GM04504 (cell line): Measurements from ENCODE around the gene TMC3.

Source experiments
- DNase-seq: peaks from one replicate; pipeline ENCODE4 v3.0.0-alpha.2; 2012; ENCODE audit warnings: low read depth

The TMC3 gene

DNA sequence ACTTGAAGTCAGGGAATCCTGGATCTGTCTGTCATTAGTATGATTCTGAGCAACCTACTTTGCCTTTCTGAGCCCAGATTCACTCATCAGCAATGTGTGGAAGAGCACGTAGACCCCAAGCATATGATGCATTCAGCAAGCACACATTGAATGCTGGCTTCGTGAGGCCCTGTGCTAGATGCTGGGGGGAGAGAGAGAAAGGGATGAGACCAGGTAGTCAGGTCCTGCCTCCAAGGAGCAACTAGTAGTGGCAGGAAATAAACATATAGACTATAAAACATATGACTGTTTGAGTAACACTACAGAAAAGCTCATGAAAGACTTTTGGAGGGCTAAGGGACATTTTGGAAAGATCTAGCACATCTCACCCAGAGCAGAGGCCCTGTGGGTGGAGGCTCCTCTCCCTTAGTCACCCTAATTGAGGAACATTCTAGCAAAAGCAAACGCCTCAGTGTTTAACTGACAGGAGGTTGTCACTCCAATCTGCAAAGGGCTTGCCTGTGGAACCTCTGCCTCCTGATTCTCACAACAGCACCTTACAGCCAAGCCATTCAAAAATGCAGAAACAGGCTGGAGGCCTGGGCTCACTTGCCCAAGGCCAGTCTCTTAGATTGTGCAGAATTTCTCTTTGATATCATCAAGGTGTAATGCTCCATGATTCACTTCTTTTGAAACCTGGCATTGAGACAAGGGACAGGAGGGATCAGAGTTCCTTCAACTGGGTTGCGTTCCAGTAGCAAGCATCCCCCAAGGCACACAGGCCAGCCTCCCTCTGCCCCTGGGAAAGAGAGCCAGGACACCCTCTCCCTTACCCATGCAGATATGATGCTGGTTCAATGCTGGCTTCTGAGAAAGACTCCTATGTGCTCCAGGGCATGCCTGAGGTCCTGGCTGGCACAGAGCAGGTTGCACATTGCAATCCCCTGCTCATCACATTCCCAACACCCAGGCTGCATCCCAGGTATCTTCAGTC, 76.1 kb downstream of the TMC3 start:
- DNase-seq = no peak

DNA sequence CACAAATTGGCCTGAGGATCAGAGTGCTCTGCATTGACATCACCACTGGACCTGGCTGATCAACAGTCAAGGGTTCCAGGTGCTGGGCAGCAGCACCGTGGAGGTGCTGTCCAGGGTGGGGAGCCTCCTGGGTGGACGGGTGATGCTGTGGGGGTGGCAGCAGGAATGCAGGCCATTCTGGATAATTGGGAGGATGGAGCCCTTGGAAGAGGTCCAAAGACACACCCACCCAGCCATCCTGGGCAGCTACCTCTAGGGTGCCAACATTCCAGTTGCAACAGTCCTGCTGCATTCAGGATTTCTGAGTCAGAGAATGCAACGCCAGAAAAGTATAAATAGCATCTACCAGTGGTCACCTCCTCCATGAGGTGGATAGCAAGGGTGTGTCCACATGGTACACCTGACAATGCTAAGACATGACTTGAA, 76.9 kb downstream of the TMC3 start:
- DNase-seq = no peak

DNA sequence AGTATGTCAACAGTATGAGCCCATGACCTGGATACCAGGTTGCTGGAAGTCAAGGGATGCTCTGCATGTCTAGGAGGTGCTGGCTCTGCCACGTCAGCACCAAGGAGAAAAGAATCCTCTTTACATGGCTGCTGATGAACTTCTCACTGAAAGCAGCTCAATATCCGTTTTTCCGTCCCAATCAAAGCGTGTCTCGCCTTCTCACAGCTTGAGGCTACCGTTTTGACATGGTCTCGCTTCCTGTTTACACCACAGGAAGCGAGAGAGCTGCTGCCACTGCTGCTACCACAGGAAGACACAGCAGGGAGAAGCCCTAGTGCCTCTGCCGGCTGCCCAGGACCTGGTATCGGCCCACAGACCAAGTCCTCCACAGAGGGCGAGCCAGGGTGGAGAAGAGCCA, 77.3 kb downstream of the TMC3 start:
- no peak for DNase-seq

DNA sequence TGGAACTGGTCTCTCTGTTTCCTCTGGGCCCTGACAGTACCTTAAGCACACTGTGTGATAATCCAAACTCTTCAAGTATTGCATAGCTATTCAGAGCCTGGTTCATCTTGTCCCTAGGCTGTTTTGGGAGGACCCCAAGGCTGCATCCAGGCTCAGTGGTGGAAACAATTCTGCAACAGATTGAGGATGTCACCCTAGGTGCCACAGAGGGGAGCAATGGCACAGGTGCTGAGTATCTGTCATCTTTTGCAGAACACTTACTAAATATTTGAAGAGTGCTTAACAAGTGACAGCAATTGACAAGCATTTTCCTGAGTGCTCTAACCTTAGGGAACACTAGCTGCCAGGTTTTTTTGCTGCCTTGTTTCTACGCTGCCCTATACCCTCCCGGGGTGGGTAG, 77.8 kb downstream of the TMC3 start:
- DNase-seq = no peak

DNA sequence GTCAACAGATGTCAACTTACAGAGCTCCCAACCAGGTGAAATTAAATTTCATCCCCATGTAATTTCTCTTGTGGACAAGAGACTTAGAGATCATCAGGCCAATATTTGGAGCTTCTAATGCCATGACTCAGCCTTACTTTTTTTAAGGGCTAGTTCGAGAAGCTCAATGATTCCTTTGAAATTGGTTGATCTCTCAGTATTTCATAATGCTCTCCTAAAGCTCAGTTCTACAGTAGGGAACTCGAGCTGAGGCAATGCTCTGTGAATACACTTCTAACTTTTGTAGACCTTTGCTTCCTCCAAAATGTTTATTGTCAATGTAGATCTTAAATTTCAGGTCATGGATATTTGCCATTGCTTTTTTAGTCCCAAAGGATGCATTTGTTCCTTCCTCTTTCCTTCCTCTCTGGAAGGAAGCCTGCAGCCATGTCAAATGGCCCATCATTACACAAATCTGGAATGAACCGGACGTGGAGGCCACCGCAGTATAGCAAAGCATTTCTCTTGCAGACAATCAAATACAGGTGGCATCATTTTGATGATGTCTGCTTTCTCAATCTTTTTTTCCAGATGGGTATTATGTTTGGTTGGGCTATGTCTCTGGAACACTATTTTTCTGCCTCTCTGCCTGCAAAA, 78.4 kb downstream of the TMC3 start:
- DNase-seq = no peak

DNA sequence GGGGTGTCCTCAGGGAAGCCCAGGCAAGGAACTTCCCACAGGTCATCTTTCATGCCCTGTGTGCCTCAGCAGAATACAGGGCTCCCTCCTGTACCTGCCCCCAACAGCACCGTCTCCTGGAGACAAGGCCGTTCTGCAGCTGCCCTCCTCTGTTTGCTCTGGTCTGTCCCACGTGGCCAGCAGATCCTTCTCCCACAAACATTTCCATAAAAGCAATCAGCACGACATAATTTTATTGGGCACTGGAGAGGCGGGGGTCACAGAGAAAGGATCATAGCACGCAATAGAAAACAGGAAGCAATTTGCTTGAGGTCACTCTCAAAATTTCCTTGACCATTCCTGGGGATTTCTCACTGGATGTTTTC, 79.5 kb downstream of the TMC3 start:
- no peak for DNase-seq

DNA sequence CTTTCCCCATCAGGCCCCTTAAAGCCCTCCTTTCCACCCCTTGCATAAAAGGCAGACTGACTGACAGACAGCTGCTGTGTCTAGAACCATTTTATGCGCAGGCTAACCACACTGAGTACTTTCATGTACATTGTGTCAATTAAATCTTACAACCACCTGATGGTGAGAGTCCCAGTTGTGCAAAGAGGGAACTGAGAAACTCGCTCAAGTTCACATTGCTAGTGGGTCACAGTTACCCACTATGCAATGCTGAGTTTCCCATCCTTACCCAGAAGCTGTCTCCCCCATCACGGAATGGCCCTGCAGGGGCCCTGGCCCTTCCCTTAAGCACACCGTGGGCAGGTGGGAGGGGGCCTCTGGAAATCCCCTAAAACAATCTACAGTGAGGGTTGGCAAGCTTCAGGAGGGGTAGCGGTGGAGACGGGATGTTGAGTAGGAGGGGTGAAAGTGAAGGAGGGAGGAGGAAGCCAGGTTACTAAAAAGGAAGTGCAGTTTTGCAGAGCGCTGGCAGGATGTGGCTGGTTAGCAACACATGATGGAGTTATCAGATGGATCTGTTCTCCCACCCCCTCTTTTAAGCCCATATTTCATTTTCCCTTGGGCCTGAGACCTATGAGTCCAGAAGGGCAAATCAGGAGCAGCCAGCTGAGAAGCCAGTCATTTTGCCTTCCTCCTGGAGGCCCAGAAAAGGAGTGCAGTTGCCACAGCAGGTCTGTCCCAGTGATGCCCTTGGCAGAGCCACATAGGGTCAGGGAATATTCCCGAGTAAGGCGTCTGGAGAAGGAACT, 80.1 kb downstream of the TMC3 start:
- no peak for DNase-seq

DNA sequence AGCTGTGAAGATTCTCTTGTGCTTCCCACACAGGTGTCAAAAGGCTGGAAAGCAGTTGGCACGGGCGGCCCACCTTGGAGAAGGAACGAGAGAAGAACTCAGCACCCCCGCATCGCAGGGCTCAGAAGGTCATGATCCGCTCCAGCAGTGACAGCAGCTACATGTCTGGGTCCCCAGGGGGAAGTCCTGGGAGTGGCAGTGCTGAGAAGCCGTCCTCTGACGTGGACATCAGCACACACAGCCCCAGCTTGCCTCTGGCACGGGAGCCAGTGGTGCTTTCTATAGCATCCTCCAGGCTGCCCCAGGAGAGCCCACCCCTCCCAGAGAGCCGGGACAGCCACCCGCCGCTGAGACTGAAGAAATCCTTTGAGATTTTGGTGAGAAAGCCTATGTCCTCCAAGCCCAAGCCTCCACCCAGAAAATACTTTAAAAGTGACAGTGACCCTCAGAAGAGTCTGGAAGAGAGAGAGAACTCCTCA, 81.5 kb downstream of the TMC3 start:
- no peak for DNase-seq

DNA sequence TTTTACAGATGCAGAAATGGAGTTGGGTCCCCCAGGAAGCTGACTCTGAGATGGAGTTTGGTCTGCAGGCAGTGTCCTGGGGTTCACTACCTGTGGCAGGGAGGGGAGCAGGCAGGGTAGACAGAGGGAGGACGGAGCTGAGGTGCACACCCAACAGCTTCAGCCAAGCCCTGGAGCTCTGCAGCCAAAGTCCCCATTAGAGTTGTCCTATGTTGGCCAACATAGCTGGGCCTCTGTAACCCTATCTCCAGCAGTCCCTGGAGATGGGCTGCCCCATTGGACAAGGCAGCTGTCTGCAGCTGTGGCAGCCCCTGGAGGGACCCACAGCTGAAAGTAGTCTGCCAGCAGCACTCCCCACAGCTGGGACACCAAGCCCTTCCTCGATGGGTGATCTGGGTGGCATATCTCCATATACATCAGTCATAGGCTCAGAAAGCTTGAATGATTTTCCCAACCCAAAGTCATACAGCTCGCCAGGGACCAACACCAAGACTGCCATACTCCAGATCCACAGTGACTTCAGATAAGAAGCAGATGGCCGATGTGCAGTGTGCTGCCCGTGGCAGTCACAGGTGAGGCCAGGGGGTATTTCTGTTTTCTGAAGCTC, 82.0 kb downstream of the TMC3 start:
- DNase-seq = no peak

DNA sequence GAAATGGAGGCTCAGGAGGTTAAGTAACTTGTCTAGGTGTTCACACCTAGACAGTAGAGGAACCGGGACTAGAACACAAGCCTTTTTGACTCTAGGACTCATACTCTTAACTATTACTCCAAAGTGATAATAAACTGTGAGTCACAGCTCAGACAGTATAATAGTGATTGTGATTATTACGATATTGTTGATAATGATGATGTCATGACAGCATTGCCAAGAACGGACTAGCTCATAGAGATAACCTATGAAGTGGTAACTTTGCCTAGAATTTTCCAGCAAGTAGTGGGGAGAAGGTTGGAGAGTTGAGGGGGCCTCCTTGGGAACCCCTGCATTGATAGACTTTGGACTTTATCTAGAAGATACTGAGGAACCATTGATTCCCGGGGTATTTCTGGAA, 84.1 kb downstream of the TMC3 start:
- no peak for DNase-seq

DNA sequence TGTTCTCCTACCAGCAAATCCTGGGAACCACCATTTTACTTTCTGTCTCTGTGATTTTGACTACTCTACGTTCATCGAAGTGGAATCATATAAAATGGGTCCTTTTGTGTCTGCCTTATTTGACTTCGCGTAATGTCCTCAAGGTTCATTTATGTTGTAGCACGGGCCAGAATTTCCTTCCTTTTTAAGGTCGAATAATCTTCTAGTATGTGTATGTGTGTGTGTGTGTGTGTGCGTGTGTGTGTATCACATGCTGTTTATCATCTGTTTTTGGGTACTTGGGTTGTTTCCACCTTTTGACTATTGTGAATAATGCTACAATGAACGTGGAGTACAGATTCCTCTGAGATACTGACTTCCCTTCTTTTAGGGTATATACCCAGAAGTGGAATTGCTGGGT, 85.4 kb downstream of the TMC3 start:
- no peak for DNase-seq

DNA sequence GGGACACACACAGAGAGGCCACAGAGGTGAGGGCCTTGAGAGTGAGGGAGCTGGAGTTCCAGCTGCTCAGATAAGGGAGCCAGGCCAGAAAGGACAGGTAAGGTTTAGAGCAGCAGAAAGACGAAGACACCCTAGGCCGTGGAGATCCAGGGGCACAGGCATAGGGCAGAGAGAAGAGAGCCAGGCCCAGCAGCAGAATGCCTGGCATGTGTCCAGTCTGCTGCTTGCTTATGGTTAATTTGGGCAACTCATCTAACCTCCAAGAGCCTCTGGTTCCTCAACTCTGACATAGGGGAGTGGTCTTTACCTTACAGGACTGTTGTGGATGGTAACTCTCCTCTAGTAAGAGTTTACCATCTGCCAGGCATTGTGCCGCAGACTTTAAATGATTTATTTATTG, 86.0 kb downstream of the TMC3 start:
- DNase-seq = no peak

DNA sequence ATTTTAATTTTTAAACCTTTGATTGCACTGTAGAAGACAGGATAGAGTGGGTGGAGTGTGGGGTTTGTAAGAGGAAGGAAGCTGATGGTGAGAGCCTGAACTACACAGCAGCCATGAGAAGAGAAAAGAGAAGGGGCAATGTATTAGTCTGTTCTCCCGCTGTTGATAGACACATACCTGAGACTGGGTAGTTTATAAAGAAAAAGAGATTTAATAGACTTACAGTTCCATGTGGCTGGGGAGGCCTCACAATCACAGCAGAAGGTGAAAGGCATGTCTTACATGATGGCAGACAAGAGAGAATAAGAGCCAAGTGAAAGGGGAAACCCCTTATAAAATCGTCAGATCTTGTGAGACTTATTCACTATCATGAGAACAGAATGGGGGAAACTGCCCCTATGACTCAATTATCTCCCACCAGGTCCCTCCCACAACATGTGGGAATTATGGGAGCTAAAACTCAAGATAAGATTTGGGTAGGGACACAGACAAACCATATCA, 87.3 kb downstream of the TMC3 start:
- DNase-seq = no peak

DNA sequence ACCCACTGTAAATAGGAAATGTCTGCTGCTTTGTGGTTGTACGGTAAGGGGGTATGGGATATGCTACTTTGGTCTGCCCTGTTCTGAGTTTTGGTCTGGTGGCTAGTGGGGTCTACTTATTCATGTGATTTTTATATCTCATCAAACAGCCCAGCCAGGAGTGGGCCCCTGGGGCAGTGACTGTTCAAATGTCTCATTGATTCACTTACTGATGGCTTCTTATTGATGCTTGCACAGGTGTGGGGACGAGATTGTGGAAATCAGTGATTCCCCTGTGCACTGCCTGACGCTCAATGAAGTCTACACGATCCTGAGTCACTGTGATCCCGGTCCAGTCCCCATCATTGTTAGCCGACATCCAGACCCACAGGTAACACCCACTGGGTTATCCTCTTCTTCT, 88.6 kb downstream of the TMC3 start:
- DNase-seq = no peak

DNA sequence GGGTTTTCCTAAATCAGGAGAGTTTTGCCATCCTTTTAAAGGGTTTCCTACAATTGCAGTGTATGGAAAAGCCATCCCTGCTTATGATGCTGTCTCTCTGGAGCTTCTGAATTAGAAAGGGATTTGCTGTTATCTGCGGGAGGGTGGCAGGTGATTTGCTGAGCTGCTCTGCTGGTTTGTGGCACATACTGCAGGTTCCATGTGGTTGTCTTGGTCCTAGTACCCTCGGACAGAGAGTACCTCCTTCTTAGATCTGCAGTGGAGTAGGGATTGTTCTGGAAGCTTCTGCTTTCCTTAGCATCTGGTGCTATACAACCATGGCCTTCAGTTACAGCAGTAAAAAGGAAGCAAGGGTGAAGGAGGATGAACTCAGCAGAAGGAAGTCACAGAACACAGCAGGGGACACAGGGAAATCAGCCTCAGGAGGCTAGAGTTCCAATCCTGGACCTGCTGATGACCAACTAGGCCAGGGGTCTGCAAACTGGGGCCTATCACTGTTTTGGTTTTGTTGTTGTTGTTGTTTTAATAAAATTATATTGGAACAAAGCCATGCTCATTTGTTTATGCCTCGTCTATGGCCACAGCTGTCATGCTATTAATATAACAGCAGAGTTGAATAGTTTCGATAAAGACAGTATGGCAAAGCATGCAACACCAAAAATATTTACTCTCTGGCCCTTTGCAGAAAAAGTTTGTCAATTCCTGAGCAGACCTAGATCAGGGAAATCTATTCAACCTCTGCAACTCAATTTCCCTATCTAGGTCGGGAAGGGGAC, 89.6 kb downstream of the TMC3 start:
- DNase-seq = no peak

DNA sequence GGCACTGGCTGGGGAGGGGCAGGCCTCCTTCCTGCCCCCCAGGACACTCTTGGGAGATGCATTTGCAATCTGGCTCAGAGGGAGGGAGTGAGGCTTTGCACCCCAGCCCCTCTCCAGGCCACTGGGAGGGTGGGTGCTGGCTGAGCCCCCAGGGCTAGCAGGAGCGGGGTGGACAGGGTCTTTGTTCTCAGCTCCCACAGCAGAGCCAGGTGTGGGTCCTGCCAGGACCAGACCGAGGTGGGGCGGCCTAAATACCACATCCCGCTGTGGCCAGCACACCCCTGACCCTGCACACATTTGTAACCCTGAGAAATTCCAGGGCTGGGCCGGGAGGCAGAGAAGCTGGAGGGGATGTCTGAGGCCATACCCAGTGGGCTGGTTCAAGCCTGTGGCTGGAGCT, 91.1 kb downstream of the TMC3 start:
- DNase-seq = no peak

DNA sequence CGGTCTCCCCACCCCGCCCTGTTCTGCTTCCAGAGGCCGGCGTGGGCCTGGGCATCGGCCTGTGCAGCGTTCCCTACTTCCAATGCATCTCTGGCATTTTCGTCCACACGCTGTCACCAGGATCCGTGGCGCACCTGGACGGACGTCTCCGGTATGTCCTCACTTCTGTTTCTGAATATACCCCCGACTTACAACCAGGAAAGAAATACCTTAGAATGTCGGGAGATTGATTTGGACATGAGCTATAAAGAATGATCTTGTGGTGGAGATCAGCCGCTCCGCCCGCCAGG, 91.5 kb downstream of the TMC3 start:
- no peak for DNase-seq

DNA sequence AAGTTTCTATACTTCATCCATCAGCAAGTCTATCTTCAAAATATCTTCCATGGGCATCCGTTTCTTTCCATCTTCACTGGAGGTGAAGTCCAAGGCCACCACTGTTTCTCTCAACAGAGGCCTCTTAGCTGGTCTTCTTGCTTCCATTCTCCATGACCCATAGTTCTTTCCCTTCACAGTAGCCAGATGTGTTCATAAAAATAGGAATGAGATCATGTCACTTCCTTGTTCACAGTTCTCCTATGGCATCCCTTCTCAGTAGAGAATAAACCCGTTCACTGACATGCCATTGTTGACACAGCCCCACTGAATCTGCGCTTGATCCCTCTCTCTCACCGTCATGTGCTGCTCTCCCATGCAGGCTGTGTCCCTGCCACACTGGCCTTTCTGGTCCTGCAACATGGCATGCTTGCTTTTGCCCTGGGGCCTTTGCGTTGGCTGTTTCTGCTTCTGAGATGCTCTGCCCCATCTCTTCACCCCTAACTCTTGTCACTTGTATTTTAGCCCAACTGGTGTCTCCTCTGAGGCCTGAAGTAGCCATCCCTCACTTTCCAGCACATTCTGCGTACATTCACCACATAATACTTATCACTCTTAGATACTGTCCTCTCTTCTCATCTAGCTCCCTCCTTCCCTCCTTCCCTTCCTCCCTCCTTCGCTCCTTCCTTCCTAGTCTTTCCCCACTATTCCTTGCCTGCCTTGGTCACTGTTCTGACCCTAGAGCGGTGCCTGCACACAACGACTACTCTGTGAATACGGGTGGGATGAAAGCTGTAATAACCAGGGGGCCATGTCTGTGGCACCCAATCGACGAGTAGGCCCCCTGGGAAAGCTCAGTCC, 92.0 kb downstream of the TMC3 start:
- DNase-seq = no peak

DNA sequence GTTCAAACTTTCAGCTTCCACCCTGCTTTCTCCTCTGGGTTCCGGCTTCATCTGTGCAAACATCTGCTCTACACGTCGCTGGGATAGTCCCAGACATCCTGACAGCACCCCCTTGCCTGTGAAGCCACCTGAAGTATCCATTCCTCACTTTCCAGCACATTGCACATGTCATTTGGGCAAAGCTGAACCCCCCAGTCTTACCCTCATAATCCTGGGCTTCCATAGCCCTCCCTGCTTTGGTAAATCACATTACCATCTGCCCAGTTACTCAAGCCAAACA, 92.6 kb downstream of the TMC3 start:
- DNase-seq = no peak
